Measurements from ENCODE around the gene STAT4. TPM values are rescaled to one million over a fixed set of nuclear protein-coding genes. Genes with fewer than 3 reads are reported as not detected.

STAT4 gene
- total RNA-seq, 2 donors from 2014 or later = 3.2 to 8.8 TPM

DNA sequence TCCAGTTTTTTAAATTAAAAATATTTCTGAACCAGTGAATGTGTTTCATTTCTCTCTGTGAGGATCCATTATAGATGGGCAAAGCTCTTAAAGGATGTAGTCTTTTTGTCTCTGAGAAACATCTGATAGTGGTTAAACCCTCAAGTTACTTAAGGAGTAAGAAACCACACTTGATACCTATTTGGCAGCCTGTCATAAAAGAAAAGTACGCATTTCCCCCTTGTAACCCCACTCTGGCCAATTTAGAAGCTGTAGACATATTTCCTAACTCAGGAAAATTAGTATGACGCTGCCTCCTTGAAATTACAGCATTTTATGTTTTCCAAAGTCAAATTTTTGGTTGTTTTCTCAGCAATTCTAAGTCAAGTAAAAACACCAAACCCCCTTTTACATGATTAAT, 2.0 kb downstream of the STAT4 start:
- Mint-ChIP-seq H3K4me3 (no peak overlapping the region), H3K36me3 (ENCODE audit: low read depth) (no peaks in the 10 kb centered on the region), H3K27ac (no peak overlapping the region), H3K4me1 (peaks cover 16% of the 10 kb centered on the region), H3K27me3 (ENCODE audit: insufficient read depth) (peaks cover 56% of the 10 kb centered on the region), H3K9me3 (no peaks in the 10 kb centered on the region)
- WGBS, 2 experiments (ENCODE audit: insufficient coverage in 1 of 2, insufficient read length in 1 of 2) = 87 to 95% methylated on average over 2 of the region's 2 CpGs
- Histone ChIP-seq H3K9me3 (ENCODE audit: control insufficient read depth, low read length) (no peaks in the 10 kb centered on the region), H3K27me3 (ENCODE audit: control insufficient read depth, insufficient read depth, low read length, poor library complexity, severe bottlenecking) (peaks cover 35% of the 10 kb centered on the region), H3K36me3 (ENCODE audit: control insufficient read depth, insufficient read depth, low read length) (peaks cover 4% of the 10 kb centered on the region), H3K4me1 (ENCODE audit: control insufficient read depth, insufficient read depth, low read length) (no peaks in the 10 kb centered on the region), H3K4me3 (ENCODE audit: low read length) (no peak overlapping the region), H3K27ac (ENCODE audit: low read depth, low read length) (no peak overlapping the region), H3K9ac (ENCODE audit: extremely low read depth, low read length, poor library complexity, severe bottlenecking) (no peak overlapping the region)
- TF ChIP-seq, protein P1, sequence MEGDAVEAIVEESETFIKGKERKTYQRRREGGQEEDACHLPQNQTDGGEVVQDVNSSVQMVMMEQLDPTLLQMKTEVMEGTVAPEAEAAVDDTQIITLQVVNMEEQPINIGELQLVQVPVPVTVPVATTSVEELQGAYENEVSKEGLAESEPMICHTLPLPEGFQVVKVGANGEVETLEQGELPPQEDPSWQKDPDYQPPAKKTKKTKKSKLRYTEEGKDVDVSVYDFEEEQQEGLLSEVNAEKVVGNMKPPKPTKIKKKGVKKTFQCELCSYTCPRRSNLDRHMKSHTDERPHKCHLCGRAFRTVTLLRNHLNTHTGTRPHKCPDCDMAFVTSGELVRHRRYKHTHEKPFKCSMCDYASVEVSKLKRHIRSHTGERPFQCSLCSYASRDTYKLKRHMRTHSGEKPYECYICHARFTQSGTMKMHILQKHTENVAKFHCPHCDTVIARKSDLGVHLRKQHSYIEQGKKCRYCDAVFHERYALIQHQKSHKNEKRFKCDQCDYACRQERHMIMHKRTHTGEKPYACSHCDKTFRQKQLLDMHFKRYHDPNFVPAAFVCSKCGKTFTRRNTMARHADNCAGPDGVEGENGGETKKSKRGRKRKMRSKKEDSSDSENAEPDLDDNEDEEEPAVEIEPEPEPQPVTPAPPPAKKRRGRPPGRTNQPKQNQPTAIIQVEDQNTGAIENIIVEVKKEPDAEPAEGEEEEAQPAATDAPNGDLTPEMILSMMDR (conservative IDR thresholded peaks at IDR 0.05) = no peak
- DNase-seq = no peak

DNA sequence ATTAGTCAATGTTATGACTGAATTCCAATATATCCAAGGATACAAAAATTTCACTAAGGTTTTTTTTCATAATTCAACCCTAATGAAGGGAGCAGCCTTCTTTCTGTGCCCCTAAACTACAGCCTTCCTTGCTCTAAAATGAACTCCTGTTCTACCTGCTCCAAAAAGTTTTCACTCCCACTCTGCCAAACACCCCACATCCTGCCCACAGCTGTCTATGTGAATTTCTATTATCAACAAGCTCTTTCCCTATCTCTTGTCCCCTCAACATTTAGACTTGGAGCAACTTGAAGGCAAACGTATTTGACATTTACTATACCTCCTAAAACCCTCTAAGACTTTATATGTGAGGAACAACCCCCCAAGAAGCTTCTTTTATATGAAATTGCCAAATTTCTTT, 2.5 kb downstream of the STAT4 start:
- H3K27ac Mint-ChIP-seq = no peak overlapping the region
- H3K27me3 Mint-ChIP-seq (ENCODE audit: insufficient read depth) = peaks cover 52% of the 10 kb centered on the region
- no peaks in the 10 kb centered on the region for H3K9me3 Mint-ChIP-seq
- 81 to 86% methylated on average over 1 of the region's 1 CpG for WGBS, 2 experiments (ENCODE audit: insufficient coverage in 1 of 2, insufficient read length in 1 of 2)
- Histone ChIP-seq H3K27ac (ENCODE audit: low read depth, low read length) (no peak overlapping the region), H3K36me3 (ENCODE audit: control insufficient read depth, insufficient read depth, low read length) (peaks cover 4% of the 10 kb centered on the region), H3K27me3 (ENCODE audit: control insufficient read depth, insufficient read depth, low read length, poor library complexity, severe bottlenecking) (peaks cover 31% of the 10 kb centered on the region), H3K4me3 (ENCODE audit: low read length) (no peak overlapping the region), H3K9ac (ENCODE audit: extremely low read depth, low read length, poor library complexity, severe bottlenecking) (no peak overlapping the region), H3K4me1 (ENCODE audit: control insufficient read depth, insufficient read depth, low read length) (no peaks in the 10 kb centered on the region), H3K9me3 (ENCODE audit: control insufficient read depth, low read length) (no peaks in the 10 kb centered on the region)
- DNase-seq = no peak
- H3K36me3 Mint-ChIP-seq (ENCODE audit: low read depth) = no peaks in the 10 kb centered on the region
- H3K4me1 Mint-ChIP-seq = peaks cover 16% of the 10 kb centered on the region
- H3K4me3 Mint-ChIP-seq = no peak overlapping the region
- TF ChIP-seq, protein P1 (conservative IDR thresholded peaks at IDR 0.05) = no peak

DNA sequence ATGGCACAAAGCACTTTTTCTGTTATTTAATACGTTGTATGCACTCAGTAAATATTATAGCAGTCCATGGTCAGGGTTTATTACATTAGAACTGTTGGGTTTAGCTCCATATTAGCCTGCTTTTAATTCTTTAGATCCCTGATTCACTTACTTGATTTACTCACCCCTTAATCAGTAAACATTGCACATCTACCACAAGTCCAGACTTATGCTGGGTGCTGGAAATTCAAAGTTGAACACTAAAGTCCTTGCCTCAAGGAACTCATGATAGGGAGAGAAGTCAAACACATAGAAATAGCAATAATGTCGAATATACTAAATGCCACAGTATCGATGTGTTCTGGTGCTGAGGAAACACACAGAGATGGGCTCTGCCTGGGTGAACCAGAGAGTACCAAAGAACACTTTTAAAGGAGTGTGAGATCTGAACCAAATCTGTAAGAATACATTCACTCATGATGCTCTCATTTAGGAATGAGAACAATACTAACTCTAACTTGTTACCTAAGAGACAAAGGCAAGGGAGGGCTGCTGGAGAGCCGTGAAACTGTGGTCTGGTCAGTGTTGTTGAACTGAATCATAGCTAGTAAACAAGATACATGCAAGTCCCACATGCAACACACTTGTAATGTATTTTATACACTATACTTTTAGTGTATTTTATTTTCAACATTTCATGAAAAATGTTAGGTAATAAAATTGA, 4.9 kb downstream of the STAT4 start:
- H3K36me3 ChIP-seq (ENCODE audit: control insufficient read depth, insufficient read depth, low read length) = peaks cover 4% of the 10 kb centered on the region
- peaks cover 12% of the 10 kb centered on the region for H3K4me1 Mint-ChIP-seq
- H3K27me3 Mint-ChIP-seq (ENCODE audit: insufficient read depth) = peaks cover 35% of the 10 kb centered on the region
- no peak for DNase-seq
- no peak overlapping the region for H3K9ac ChIP-seq (ENCODE audit: extremely low read depth, low read length, poor library complexity, severe bottlenecking)
- H3K9me3 Mint-ChIP-seq = no peaks in the 10 kb centered on the region
- H3K9me3 ChIP-seq (ENCODE audit: control insufficient read depth, low read length) = no peaks in the 10 kb centered on the region
- no peaks in the 10 kb centered on the region for H3K36me3 Mint-ChIP-seq (ENCODE audit: low read depth)
- H3K27me3 ChIP-seq (ENCODE audit: control insufficient read depth, insufficient read depth, low read length, poor library complexity, severe bottlenecking) = peaks cover 31% of the 10 kb centered on the region
- no peak overlapping the region for H3K4me3 Mint-ChIP-seq
- TF ChIP-seq, protein P1 (conservative IDR thresholded peaks at IDR 0.05) = no peak
- no peak overlapping the region for H3K4me3 ChIP-seq (ENCODE audit: low read length)
- H3K4me1 ChIP-seq (ENCODE audit: control insufficient read depth, insufficient read depth, low read length) = no peaks in the 10 kb centered on the region
- H3K27ac ChIP-seq (ENCODE audit: low read depth, low read length) = no peak overlapping the region
- H3K27ac Mint-ChIP-seq = no peak overlapping the region
- 95 to 98% methylated on average over 2 to 4 of the region's 4 CpGs for WGBS, 2 experiments (ENCODE audit: insufficient coverage in 1 of 2, insufficient read length in 1 of 2)
